Stimulated activated CD4-positive, alpha-beta T cell treated with anti-CD3 and anti-CD28 coated beads, Interleukin-12 subunit alpha, Interleukin-12 subunit beta, amount 100 ng/mL, for 24 hours (primary cell): ENCODE data around the gene TNC.

Experiments
- DNase-seq, 2 experiments: peaks; one replicate each; pipeline ENCODE4 v3.0.0-alpha.2; 2020; ENCODE audit warnings: low read depth in 2 of 2

TNC gene

GRCh38 chr9:115117999-115118878 is at the start of gene TNC:
Gene TNC, minus strand, starts transcription at chr9:115118157. Its CDS starts 27,139 bp downstream, at chr9:115091018.
- no peak for DNase-seq

GRCh38 chr9:115167175-115167574 is 49.2 kb upstream of the TNC start:
- no peak for DNase-seq

GRCh38 chr9:115165233-115165632 is 47.3 kb upstream of the TNC start:
- DNase-seq: no peak

GRCh38 chr9:115164511-115164974 is 46.6 kb upstream of the TNC start:
- no peak for DNase-seq

- no peak for DNase-seq
Observed at GRCh38 chr9:115162946-115163345, 45.0 kb upstream of the TNC start.

- no peak for DNase-seq
Observed at GRCh38 chr9:115161446-115161845, 43.5 kb upstream of the TNC start.

GRCh38 chr9:115158661-115159481 is 40.9 kb upstream of the TNC start:
- DNase-seq: no peak

- no peak for DNase-seq
Observed at GRCh38 chr9:115157245-115157674, 39.3 kb upstream of the TNC start.

- DNase-seq: no peak
Observed at GRCh38 chr9:115155037-115155436, 37.1 kb upstream of the TNC start.

- DNase-seq: no peak
Observed at GRCh38 chr9:115154617-115155016, 36.7 kb upstream of the TNC start.

- no peak for DNase-seq
Observed at GRCh38 chr9:115152281-115152820, 34.4 kb upstream of the TNC start.

- no peak for DNase-seq
Observed at GRCh38 chr9:115148721-115149120, 30.8 kb upstream of the TNC start.

- DNase-seq: no peak
Observed at GRCh38 chr9:115146581-115147021, 28.6 kb upstream of the TNC start.

GRCh38 chr9:115144706-115145105 is 26.7 kb upstream of the TNC start:
- no peak for DNase-seq

- no peak for DNase-seq
Observed at GRCh38 chr9:115143689-115144088, 25.7 kb upstream of the TNC start.

- no peak for DNase-seq
Observed at GRCh38 chr9:115142517-115143270, 24.7 kb upstream of the TNC start.

- DNase-seq: no peak
Observed at GRCh38 chr9:115142090-115142489, 24.1 kb upstream of the TNC start.

- no peak for DNase-seq
Observed at GRCh38 chr9:115141612-115142011, 23.7 kb upstream of the TNC start.

- no peak for DNase-seq
Observed at GRCh38 chr9:115138151-115138550, 20.2 kb upstream of the TNC start.

GRCh38 chr9:115137526-115137925 is 19.6 kb upstream of the TNC start:
- DNase-seq: no peak
